ENCODE measurements around the gene CHD2. TPM values are rescaled to one million over a fixed set of nuclear protein-coding genes. Genes with fewer than 3 reads are reported as not detected.

Gene CHD2
- total RNA-seq, 1 donor from 2014 or later = 57.2 TPM

DNA sequence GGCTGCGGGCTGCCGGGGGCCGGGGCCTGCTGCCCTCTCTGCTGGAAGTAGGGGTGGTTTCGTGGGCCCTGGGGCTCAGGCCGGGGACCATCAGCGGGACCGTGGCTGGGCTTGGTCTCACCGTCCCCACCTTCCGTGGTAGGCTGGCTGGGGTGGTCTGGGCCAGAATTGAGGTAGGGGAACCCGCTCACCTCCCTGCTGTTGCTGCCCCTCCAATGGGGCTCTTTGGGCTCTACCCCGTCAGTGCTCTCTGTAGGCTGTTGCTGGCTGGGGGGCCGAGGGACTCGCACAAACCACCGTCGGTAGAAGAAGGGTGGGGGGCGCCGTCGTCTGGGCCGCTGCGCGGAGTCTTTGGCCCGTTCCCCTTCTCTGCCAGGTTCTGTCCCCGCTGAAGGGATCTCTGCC is 165.5 kb downstream of the CHD2 start:
- no peak for DNase-seq
- intact Hi-C loops (cut with micrococcal nuclease) = no loop called here
- ATAC-seq = no peak

- ATAC-seq = no peak
- intact Hi-C loops (cut with micrococcal nuclease) = no loop called here
- no peak for DNase-seq
Measured at GRCh38 chr15:93066224-93066681, 166.1 kb downstream of the CHD2 start.

- ATAC-seq = peak; percentile 13
- no peak for DNase-seq
- intact Hi-C loops (cut with micrococcal nuclease) = no loop called here
Measured at GRCh38 chr15:93066834-93067648, 166.9 kb downstream of the CHD2 start.

GRCh38 chr15:93067649-93068085 is 167.5 kb downstream of the CHD2 start:
- no peak for DNase-seq
- no peak for ATAC-seq
- intact Hi-C loops (cut with micrococcal nuclease) = no loop called here

DNA sequence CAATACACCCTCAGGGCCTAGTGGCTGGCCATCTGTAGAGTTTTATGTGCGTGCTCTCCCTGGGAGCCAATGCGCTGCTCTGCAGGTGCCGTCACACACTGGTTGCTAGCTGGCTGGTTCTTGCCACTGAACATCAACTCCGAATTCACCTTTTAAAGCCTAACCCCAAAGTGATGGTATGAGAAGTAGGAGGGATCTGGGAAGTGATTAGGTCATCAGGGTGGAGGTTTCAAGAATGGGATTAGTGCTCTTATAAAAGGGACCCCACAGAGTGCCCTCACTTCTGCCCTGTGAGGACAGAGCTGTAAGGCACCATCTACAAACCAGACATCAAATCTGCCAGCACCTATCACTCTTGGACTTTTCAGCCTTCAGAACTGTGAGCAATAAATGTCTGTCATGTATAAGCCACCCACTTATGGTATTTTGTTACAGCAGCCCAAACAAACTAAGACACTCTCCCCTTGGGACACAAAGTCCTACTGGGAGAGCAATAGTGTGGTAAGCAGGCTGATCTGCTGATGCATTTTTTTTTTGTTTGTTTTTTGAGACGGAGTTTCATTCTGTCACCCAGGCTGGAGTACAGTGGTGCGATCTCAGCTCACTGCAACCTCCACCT is 168.6 kb downstream of the CHD2 start:
- intact Hi-C loops (cut with micrococcal nuclease) = no loop called here
- no peak for ATAC-seq
- no peak for DNase-seq

DNA sequence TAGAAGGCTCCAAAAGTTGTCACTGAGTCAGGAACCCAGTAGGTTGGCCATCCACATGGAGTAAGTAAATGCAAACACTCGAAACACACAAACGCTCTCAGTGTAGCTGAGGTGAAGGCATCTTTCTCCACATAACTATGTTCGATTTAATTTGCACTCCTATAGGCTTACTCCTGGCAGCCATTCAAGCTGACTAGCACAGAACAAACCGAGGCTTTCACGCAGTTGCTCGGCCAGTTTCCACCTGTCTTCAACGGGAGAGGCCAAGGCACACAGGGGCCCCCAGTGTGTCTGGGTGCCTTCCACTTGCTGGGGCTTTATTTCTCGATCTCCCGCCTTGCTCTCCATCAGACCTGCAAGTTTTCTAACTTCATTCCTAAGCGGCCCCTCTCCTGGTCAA is 170.0 kb downstream of the CHD2 start:
- intact Hi-C loops (cut with micrococcal nuclease) = loop anchor here (5.0 kb wide), 1 partner anchor 33 kb away; no protein-coding TSS in a partner anchor

GRCh38 chr15:93070551-93071296 is 170.6 kb downstream of the CHD2 start:
- intact Hi-C loops (cut with micrococcal nuclease) = loop anchor here (5.0 kb wide), 1 partner anchor 33 kb away; no protein-coding TSS in a partner anchor
- no peak for DNase-seq
- ATAC-seq = no peak

More for the DNA sequence above, 170.0 kb downstream of the CHD2 start:
- DNase-seq (no peak), ATAC-seq (no peak)

GRCh38 chr15:93071469-93071936 is 171.4 kb downstream of the CHD2 start:
- ATAC-seq = no peak
- DNase-seq = no peak
- intact Hi-C loops (cut with micrococcal nuclease) = loop anchor here (5.0 kb wide), 1 partner anchor 34 kb away; no protein-coding TSS in a partner anchor

- intact Hi-C loops (cut with micrococcal nuclease) = loop anchor here (5.0 kb wide), 1 partner anchor 35 kb away; no protein-coding TSS in a partner anchor
- DNase-seq = no peak
- ATAC-seq = peak; percentile 18
Measured at GRCh38 chr15:93072011-93072410, 171.9 kb downstream of the CHD2 start.

GRCh38 chr15:93072411-93073394 is 172.6 kb downstream of the CHD2 start:
- DNase-seq = peak; percentile 92
- intact Hi-C loops (cut with micrococcal nuclease) = loop anchor here (5.0 kb wide), 1 partner anchor 35 kb away; no protein-coding TSS in a partner anchor
- ATAC-seq = peak; percentile 93

DNA sequence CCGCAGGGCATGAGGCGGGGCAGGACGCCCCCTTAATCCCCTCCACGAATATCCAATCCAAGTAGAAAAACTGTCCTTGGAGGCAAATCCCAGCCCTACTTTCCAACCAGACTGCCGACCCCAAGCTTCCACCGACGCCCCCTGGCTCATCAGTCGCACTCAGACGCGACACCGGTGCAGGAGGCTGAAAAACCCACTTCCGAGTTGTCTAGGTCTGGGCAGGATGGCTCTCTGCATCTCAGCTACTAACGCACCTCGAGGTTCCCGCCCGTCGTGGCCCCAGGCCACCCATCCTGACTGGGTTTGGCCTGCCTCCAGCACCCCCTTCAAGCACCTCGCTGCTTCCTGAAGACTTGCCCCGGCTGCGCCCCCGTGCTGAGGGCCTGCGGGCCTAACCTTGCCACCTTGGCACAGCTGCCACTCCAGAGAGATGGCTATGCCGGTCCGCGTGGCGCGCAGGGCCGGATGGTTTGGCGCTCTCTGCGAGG is 173.4 kb downstream of the CHD2 start:
- peak; percentile 60 for DNase-seq
- ATAC-seq = peak; percentile 10
- intact Hi-C loops (cut with micrococcal nuclease) = loop anchor here (5.0 kb wide), 1 partner anchor 36 kb away; no protein-coding TSS in a partner anchor

DNA sequence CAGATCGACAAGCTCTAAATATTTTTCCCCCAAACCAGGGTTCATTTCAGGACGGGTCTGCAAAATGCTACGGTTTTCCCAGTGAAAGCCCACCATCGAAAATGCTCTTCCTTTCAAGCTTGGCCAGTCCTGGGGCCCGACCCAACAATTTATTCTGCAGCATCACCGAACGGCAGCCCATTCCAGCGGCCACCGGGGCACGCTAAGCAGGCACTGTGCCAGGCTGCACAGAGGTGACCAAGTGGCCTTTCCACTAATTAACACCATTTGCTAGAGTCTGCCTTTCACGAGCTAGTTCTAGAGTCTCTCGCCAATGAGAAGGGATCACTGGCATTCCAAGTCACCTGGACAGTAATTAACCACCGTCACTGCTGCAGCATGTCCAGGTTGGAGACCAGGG is 174.5 kb downstream of the CHD2 start:
- intact Hi-C loops (cut with micrococcal nuclease) = loop anchor here (5.0 kb wide), 1 partner anchor 37 kb away; no protein-coding TSS in a partner anchor

GRCh38 chr15:93076217-93076616 is 176.1 kb downstream of the CHD2 start:
- intact Hi-C loops (cut with micrococcal nuclease) = no loop called here
- ATAC-seq (no peak), DNase-seq (no peak)

More for the DNA sequence above, 174.5 kb downstream of the CHD2 start:
- DNase-seq (no peak), ATAC-seq (no peak)

- intact Hi-C loops (cut with micrococcal nuclease) = no loop called here
- ATAC-seq = no peak
- no peak for DNase-seq
Measured at GRCh38 chr15:93076875-93077274, 176.8 kb downstream of the CHD2 start.
